Measurements from ENCODE around the gene SHROOM4.

SHROOM4 gene

DNA sequence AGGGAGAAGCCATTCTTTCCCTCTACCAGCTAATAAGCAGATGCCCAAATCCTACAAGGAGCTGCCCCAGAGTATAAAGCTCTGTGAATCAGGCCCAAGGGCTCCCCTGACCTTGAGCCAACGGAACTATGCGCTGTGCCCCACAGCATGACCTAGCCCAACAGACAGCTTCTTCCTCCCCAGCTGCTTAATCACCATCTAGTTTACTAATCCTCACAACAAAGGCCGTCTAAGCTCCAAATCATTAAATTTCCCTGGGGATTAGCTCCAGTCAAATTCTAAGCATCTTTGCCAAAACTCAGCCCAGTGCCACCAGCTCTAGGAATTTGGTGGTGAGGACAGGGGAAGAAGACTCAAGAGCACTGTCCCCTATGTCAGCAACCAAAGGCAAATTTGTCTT is 113.1 kb downstream of the SHROOM4 start:
- DNase-seq, result no peak

- no peak for DNase-seq
Observed at GRCh38 chrX:50698944-50699343, 115.0 kb downstream of the SHROOM4 start.

DNA sequence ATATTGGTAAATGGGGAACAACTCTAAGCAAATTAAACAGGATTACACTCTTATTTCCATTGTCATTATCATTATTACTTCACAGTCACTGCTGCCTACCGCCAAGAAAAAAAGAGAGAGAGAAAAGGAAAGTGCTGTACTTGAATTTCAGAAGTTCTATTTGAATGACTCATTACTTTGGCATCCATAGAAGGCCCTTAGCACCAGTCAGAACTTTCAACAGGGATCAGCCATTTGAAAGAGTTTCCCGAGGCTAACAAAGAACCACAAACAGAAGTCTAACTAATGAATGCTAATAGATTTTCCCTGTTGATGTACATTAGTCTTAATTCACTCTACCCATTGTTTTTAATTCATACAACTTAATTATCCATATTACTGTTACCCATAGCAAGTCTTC is 116.3 kb downstream of the SHROOM4 start:
- no peak for DNase-seq

GRCh38 chrX:50691820-50692219 is 122.2 kb downstream of the SHROOM4 start:
- DNase-seq, result peak; percentile 17

- DNase-seq, result no peak
Observed at GRCh38 chrX:50684871-50685270, 129.1 kb downstream of the SHROOM4 start.

DNA sequence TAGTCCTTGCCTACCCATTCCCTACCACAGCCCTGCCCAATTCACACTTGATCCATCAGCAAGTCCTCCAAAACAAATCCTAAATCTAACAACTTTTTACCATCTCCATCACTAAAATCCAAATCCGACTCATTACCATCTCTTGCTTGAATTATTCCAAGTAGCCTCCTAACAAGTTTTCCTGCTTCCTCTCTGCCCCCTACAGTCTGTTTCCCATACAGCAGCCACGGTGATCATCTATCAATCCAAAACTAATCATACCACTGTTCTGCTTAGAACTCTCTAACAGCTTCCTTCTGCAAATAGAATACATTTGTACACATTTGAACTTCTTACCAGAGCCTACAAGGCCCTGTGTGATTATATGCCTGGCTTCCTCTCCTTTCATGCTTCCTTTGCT is 133.0 kb downstream of the SHROOM4 start:
- DNase-seq, result no peak

- DNase-seq, result no peak
Observed at GRCh38 chrX:50677789-50678188, 136.2 kb downstream of the SHROOM4 start.

GRCh38 chrX:50671661-50672060 is 142.3 kb downstream of the SHROOM4 start:
- DNase-seq, result no peak

- no peak for DNase-seq
Observed at GRCh38 chrX:50668860-50669259, 145.1 kb downstream of the SHROOM4 start.

DNA sequence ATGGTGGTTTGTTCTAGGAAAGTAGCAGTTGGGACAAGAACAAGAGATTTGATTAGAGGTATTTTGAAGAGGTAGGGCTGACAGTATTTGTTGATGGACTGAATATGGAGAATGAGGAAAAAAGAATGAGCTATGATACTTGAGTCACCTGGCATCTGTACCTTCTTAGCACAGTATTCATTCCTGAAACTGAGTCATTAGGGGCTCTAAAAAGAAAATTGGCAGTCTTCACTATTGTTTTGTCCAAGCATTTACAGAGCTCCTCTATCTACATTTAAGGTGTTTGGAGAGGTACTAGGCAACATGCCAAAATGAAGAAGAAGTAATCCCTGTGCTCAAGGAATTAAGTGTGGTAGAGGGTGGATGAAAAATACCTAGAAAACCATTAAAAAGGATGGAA is 165.8 kb downstream of the SHROOM4 start:
- no peak for DNase-seq

DNA sequence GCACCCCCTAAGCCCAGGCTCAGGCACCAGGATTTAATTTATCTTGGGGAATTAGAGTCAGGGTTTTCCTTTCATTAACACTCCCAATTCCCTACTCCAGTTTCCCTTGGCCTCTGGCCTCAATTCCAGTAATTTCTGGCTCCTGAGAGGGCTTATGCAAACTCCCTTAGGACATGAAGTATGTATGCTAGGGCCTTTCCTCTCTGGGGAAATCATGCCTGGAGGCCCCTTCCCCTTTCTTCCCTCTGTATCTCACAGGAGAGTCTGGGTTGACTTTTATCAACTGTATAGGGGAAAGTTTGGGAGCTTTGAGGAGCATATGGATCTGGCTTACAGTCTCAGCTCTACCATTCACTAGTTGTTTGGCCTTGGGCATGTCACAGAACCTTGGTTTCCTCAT is 169.5 kb downstream of the SHROOM4 start:
- no peak for DNase-seq

DNA sequence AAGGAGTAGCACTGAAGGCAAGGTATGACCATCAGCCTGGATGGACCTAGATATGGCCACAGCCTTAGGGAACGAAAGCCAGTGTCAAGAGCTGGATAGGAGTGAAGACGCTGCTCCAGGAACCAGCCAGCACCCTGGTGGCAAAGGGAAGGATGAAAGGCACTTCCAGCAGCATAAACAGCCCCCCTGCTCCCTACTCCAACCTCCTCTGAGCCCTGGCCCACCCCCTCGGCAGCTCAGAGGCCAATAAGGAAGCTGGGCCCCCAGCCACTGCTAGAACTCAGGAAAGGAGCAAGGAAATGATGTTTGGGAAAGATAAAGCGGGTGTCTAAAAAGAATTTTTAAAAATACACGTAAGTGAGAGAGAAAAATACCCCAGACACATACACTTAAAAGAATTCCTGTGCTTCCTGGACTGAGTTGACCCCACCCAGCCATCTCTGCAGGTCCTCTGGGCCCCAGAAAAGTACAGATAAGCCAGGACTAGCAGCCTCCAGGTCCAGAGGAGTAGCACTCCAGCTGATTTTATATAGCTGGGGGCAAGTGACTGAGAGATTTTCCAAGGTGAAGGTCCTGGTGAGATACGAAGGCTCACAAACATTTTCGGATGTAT is 170.4 kb downstream of the SHROOM4 start:
- DNase-seq, result no peak

- DNase-seq, result peak; percentile 21
Observed at GRCh38 chrX:50638123-50638522, 175.9 kb downstream of the SHROOM4 start.

DNA sequence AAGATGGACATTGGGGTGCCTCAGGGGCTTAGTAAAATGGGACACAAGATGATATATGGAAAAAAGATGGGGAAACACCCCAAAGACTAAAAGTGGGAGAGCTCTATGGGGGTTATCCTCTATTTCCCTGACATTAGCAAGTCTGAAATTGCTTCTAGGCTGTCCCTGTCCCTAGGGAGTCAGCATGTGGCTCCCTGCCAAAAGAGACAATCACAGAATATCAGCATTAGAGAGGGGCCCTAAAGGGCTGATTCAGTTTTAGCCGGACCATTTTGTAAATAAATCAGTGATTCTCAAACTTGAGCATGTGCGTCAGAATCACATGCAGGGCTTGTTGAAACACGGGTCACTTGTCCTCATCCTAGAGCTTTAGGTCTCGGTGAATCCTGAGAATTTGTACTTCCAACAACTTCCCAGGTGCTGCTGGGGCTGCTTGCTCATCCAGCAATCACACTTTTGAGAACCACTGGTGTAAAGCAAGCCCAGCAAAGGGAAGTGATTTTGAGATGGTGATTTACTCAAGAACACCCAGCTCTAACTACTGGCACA is 178.1 kb downstream of the SHROOM4 start:
- no peak for DNase-seq

DNA sequence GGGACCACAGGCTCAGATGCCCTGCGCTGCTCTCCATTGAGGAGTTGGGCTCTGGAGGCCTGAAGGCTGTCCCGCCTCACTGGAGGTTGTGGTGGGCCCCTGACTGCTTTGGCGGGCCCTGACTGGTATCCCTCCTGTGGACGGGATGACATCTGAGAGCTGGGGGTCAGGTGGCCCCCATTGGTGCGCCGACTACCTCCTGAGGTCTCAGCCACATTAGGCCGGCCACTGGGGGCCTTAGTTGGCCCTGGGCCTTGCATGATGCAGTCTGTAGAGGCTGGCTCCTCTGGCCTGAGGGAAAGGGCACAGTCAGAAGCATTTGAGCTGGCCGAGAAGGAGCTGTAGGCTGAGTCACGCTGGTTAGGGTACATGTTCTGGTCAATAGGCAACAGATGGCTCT is 178.8 kb downstream of the SHROOM4 start:
- no peak for DNase-seq

- DNase-seq, result no peak
Observed at GRCh38 chrX:50629774-50630173, 184.2 kb downstream of the SHROOM4 start.

DNA sequence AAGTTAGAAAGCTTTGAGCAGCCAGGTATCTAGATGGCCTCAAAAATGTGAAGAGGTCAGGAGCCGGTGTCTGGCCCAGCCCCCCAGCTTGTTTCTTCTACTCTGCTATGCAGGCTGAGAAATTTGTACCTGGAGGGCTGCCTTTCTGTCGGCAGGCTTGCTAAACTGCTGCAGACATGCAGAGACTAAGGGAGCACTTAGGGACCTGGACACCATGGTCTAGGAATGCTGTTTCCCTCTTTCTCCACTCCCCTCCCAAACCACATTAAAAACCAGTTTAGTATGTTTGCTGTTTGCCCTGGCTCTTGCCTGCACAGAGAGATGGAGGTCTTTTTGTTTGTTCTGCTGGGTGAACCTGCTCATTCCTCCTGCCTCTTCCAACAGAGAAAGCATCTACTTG is 186.3 kb downstream of the SHROOM4 start:
- DNase-seq, result no peak

DNA sequence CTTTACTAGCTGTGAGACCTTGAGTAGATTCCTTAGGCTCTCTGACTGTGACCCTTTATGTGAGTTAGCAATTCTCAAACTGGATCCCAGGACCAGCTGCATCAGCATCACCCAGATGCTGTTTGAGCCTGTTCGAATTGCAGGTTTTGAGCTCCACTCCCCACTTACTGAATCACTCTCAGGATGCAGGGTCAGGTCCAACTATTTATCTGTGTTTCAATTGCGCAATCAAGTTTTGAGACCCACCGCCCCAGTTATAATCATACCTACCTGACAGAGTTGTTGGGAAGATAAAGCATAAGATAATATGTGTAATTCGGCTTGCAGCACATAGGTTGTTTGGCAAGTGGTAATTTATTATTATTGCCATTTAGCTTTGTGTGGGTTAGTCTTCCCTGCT is 187.6 kb downstream of the SHROOM4 start:
- DNase-seq, result no peak

DNA sequence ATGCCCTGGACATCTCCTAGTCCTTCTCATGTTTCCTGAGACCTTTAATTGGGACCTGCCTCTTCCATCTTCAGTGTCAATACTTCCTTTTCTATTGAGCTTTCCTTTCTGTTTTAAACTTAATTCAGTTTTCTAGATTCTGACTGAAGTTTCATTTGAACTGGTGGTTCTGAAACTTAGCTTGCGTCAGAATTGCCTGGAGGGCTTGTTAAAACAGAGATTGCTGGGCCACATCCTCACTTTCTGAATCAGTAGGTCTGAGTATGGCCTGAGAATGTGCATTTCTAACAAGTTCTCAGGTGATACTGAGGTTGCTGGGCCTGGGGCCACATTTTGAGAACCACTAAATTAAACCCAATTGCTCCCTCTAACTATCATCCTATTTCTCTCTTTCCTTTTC is 191.2 kb downstream of the SHROOM4 start:
- no peak for DNase-seq

DNA sequence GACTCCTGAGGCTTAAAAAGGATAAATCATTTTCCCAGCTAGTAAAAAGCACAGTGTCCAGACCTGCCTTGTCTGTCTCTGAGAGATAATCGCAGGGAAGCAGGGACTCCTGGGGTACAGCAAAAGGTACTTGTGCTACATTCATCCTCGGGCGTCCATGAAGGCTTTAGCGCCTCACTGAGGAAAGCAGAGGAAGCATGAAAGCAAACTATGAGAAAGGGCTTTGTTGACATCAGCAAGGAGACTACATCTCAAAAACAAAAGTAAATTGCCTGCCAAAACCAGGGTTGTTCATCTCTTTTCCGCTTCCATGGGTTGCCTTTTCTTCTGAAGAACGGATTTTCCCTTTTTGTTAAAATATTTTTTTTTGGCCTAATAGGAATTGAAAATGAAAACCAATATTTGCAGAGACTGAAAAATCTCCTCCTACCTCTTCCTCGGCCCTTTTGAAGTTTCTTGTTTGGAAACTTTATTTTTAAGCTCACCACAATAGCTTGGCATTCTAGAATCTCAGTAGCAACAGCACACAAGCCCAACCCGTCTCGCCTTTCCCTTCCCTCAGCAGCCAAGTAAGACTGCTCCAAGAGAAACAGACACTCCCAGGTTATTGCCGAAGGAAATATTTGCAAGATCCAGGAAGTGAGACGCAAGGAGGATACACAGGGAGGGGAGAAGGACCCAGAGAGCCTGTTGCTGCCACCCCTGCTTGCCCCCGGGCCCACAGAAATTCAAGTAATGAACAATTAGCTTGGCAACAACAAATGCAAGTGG is 195.0 kb downstream of the SHROOM4 start:
- DNase-seq, result no peak

DNA sequence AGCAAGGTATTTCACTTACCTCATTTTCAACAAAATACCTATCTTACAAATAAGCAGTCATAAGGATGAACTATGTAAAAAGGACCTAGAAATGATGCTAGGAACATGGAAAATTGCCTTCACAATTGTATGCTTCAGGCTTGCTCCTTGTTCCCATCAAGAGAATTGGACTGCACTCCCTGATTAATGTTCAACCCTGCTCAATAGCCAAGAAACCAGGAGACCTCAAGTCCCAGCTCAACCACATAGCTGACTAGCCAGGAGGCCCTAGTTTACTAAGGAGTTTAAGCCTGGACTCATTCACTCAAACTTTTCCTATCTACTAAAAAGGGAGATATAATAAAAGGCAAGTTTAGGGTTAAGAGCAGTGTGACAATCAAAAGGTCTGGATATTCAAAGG is 196.8 kb downstream of the SHROOM4 start:
- DNase-seq, result no peak

DNA sequence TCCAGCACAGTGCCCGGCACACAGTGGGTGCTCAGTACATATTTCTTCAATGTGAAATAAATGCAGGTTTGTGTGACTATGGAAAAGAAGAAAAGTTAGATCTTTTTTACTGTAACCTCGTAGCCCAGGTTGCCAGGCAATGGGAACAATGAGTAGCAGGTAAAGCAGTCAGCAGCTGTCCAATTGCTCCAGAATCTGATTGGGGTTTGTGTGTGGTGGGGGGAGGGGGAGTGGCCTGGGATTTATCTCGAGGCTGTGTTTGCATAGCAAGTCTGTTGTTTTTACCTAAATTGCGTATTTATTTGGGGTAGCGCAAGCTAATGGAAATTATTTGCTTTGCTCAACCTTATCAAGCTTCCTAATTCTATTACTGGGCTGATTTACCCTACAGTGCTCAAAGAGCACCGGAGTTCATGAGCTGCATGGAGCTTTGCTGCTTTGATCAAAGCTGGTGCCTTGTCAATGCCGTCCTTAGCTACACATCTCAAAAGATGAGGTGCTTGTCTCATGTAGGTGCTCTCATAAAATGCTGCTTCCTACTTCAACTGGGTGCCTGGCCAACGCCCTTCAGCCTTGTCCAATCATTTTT is 198.3 kb downstream of the SHROOM4 start:
- DNase-seq, result no peak

DNA sequence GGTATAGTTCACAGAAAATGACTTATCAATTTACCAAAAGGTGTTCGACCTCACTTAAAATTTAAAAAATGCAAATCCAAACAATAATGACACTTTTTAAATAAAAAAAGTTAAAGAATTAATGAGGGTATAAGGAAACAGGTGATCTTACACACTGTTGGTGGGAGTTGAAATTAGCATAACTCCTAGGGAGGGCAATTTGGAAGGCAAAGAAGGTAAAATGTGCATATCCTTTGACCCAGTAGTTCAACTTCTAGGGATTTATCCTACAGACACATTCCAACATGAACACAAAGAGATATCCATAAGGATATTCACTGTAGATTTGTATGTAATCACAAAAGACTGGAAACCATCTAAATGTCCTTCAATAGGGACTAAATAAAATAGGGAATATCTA is 199.5 kb downstream of the SHROOM4 start:
- no peak for DNase-seq

- DNase-seq, result no peak
Observed at GRCh38 chrX:50613846-50614245, 200.1 kb downstream of the SHROOM4 start.

Data from stimulated activated CD8-positive, alpha-beta memory T cell treated with anti-CD3 and anti-CD28 coated beads, Interleukin-4, amount 100 ng/mL, for 48 hours (primary cell).